H54 (cell line): Measurements from ENCODE around the gene NPAS3.
A peak's percentile ranks its signal among the peaks of the same experiment; 100 is the strongest.

Experiments
- DNase-seq: peaks from one replicate; pipeline ENCODE4 v3.0.0; 2011; ENCODE audit warnings: low spot score, mixed read lengths; ENCODE audit not compliant: insufficient read length
- FAIRE-seq: peaks from 3 replicates; lab custom pipeline; 2011; peaks lifted over from hg19 to GRCh38; lab: Jason Lieb, UNC
- POLR2A ChIP-seq: IDR thresholded peaks from 2 replicates; pipeline ENCODE4 v1.6.1; 2011; ENCODE audit warnings: low read depth, mild to moderate bottlenecking, low read length

NPAS3 gene

DNA sequence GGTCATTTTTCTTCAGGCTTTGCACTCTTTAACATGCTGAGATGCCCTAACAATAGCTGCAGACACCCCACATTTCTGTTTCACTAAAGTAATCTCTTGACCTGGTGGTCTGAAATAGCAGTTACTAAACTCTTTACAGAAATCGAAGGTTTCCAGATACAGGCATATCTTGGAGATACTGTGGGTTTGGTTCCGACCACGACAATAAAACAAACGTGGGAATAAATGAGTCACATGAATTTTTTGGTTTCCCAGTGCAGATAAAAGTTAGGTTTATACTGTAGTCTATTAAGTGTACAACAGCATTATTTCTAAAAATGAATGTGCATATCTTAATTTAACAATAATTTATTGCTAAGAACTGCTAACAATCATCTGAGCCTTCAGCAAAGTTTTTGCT, 803.5 kb downstream of the NPAS3 start:
- no peak for TF ChIP-seq POLR2A
- DNase-seq = no peak
- no peak for FAIRE-seq

GRCh38 chr14:33745163-33745562, 806.5 kb downstream of the NPAS3 start:
- no peak for FAIRE-seq
- TF ChIP-seq POLR2A = no peak
- DNase-seq = no peak

- DNase-seq (no peak), FAIRE-seq (no peak)
- TF ChIP-seq POLR2A = no peak
Observed at GRCh38 chr14:33747749-33748148, 809.1 kb downstream of the NPAS3 start.

DNA sequence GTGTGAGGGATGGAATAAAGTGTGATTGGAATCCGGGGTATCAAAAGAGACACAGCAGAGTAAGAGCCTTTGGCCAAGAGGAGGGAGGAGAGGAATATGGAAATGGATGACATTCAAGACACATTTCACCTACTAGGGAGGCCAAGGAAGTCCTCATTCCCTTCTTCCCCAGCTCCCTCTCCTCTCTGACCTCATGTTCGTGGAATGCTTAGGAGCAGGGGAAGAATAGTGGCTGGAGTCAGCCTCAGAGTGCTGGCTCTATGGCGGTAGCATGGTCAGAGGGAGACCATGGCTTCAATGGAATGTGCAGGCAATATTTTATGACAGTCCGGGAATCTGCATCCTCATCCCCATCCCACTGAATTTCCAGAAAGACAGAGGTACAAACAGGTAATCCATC, 815.6 kb downstream of the NPAS3 start:
- no peak for DNase-seq
- peak; percentile 45 for FAIRE-seq
- no peak for TF ChIP-seq POLR2A

DNA sequence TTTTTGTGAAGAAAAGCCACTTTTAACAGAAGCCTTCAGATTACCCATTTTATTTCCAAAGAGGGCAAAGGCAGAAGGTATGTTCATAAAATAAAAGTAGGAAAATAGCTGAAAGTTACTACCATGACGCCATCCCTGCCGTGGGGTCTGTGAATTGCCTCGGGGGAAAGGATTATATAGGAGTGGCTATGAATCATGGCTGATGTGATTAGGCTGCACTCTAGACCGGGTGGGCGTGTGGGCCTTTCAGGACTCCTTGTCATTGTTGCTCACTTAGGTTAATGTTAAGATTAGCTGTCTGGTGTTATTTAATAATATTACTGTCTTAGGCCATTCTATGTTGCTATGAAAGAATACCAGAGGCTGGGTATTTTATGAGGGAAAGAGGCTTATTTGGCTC, 816.7 kb downstream of the NPAS3 start:
- no peak for TF ChIP-seq POLR2A
- DNase-seq (no peak), FAIRE-seq (no peak)

DNA sequence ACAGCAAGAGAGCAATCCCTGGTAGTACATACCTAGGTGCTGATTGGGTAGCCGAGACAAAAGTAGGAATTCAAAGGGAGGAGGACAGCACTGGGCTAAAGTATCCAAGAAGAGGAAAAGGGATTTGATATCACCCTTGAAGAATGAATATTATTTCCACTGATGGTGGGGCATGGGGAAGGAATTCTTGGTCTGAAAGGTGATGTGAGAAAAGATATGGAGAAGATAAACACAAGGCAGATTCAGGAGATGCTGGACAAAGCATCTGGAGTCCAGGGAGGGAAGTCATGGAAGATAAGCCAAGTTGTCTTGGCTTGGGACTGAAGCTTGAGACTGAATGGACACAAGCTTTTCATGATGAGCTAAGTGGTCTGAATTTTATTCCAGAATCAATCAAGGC, 818.2 kb downstream of the NPAS3 start:
- no peak for DNase-seq
- no peak for FAIRE-seq
- TF ChIP-seq POLR2A = no peak

DNA sequence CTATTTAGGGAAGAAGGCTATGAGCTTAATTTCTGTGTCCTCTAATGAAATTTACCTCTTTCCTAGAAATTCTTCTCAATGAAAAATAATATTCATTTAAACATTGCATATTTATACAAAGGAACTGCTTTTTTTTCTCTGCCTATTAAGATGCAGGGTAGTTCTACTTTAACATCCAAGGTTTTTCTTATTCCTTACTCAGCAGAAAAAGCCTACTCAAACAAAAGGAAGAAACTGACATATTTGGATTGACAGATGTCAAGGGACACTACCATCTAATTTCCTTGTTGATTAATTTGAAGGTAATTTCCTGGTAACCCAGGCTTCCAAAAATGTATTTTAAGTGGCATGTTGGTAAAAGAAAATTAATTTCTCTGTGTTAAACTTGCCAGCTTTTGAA, 819.9 kb downstream of the NPAS3 start:
- DNase-seq = no peak
- FAIRE-seq = no peak
- TF ChIP-seq POLR2A = no peak

GRCh38 chr14:33762161-33762851, 823.6 kb downstream of the NPAS3 start:
- DNase-seq (no peak), FAIRE-seq (no peak)
- TF ChIP-seq POLR2A = no peak

DNA sequence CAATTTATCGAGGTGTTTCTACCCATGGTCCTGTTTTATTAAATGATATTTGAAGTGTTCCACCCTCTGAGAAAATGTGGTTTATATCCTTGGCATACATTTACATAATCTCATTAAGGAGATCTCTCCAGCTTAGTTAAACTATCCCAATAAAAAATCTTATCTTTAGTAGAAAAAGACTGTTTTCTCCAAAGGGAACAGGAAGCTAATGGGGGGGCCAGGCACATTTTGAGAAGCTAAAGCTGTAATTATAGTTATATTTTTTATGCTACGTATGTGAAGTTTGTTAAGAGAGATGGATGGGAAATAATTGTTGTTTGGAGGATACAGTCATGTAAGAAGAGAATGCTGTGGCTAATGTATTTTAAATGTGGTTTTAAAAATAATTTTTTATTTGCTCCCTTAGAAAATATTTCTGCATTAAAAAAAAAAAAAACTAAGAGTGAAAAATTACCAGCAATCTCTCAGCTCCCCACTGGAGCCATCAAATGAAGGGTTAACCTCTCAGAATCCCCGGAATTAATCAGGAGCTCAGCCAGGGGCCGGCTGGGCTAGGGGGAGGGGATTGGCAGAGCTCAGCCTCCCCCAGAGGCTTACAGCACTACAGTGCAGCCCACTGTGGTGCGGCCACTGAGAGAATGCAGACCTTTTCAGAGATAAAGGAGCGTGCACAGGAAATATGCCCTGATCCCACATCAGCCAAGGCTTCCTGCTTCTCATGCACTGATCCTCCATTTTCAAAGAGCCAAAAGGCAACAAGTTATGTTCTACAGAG, 826.4 kb downstream of the NPAS3 start:
- no peak for TF ChIP-seq POLR2A
- FAIRE-seq = no peak
- DNase-seq = no peak

GRCh38 chr14:33767586-33768457, 829.1 kb downstream of the NPAS3 start:
- FAIRE-seq (no peak), DNase-seq (no peak)
- TF ChIP-seq POLR2A = no peak

DNA sequence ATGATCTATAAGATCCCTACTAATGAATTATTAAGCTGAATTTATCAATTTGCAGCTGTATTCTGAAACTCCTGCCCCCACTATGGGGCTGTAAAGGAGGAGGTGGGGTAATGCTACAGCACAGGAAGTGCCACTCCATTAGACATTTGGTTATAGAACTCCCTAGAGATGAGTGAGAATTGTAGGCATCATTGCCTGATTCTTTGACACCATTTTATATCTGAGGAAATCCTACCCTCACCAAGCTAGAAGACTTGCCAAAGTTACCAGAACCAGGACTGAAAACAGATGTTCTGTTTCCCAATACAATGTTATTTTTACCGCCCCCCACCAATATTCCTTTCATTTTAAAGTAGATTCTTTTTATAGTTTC, 829.8 kb downstream of the NPAS3 start:
- no peak for TF ChIP-seq POLR2A
- FAIRE-seq (no peak), DNase-seq (no peak)

- TF ChIP-seq POLR2A = no peak
- DNase-seq (no peak), FAIRE-seq (no peak)
Observed at GRCh38 chr14:33773205-33774030, 834.7 kb downstream of the NPAS3 start.

GRCh38 chr14:33774161-33774560, 835.5 kb downstream of the NPAS3 start:
- TF ChIP-seq POLR2A = no peak
- FAIRE-seq = no peak
- DNase-seq = no peak
